COLO668 (cell line): Measurements from ENCODE around the gene RPS19.
"Not testable (repeated sequence)": the region's sequence is repeated elsewhere in the genome, so short reads cannot be mapped to it uniquely, and the experiment has no call there.

Experiments
- DNase-seq: peaks from one replicate; lab custom pipeline; 2025; ENCODE audit not compliant: unreplicated experiment; lab: John Stamatoyannopoulos, UW

RPS19 gene

DNA sequence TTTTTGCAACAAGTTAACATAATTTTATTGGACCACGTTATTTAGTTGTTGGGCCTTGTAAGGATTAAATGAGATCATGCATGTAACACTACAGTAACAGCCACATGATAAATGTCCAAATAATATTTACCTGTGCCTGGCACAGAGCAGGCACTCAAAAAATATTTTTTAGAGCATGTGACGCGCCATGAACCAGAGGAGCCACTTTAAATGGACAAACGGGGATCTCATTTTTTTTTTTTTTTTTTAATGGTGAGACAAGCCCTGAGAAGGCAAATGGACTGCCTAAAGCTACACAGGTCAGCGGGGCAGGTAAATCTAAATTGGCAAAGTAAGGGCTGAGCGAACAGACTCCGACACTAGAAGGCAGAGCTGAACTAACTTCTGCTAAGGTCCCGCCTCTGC lies 840 bp upstream of the RPS19 start:
- no peak for DNase-seq

DNA sequence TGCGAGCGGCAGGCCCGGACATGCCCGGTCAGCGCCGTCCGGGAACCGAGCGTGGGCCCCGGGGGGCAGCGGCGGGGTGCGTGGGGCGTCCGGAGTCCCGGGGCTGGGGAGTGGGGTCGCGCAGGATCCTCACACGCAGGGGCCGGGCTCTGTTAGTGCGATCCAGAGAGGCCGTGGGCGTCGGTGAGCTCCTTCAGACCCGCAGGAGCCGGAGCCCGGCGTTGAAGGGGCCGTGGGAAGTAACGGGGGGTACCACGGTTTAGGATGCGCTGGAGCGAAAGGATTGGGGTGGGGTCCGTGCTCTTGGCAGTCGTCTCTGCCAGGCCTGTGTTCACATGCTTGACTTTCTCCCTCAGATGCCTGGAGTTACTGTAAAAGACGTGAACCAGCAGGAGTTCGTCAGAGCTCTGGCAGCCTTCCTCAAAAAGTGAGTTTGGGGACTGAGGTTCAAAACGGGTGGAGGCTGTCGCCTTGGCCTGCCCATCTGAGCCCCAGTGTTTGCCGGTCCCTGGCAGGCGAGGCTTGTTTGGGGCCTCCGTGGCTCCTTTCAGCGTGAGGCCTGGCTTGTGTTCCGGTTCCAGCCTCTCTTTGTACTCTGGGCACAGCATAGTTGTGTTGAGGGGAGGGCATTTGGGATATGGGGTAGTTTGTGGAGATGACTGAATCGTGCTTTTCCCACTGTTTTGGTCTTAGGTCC lies 512 bp downstream of the RPS19 start:
- DNase-seq: peak; percentile 12

DNA sequence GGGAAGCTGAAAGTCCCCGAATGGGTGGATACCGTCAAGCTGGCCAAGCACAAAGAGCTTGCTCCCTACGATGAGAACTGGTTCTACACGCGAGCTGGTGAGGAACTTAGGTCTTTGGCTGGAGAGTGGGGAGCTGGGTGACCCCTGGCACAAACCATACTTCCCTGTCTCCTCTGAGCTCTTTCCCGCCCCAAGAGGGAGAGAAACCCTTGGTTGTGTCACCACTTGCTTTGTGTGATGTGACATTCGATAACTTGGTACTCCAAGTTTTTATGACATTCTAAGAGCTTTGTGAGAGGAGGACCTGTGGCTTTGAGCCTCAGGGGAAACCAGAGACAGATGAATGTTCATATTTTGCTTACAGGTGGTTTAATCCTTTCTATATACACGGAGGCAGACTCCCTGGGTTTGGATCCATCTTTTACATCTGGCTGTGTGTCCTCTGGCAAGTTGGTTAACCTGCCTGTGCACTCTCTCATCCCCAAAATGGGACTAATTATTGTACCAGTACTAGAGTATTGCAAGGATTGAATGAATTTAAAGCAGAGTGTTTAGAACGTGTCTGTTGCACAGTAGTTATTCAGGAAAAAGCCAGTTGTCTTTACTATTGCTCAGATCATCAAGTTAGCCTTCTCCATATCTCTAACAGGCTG lies 1.2 kb downstream of the RPS19 start:
- DNase-seq: no peak

DNA sequence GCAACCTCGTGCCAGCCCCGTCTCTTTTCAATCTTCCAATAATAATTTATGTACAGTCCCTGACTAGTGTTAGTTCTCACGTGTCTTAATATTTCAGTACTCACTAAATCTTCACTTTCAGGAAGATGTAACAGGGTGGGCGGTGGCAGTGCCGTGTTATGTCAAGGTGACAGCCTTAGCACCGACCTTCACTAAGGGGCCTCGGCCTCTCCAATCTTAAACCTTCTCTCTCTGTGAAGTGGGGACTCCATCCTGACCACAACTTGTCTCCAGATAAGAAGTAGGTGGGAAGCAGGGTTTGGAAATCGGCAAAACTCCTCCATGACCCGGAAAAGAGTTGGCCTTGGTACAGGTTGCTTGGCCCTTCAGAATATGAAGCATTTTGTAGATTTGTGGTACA lies 1.8 kb downstream of the RPS19 start:
- no peak for DNase-seq

DNA sequence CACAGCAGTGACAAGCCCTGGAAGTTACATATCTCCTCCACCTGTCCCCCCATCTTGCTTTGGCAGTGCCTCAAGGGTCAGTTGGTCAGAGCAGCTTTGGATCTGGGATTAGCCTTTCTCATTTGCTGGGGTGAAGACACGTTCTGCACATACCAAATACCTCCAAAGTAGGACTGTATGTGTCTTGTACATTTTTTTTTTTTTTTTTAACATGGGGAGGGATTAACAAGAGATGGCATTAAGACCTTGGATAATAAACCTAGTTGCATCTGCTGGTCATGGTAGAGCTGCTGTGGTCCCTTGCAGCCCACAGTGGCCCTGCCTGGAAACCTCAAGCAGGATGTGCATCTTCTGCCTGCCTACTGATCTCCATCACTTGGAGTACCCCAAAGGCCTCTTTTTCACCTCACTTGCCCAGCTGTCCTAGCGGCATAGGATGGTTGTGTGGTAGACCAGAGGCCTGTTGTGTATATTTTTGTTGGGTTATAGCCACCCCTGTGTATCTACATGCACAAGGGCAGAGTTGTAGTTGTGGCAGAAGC lies 2.5 kb downstream of the RPS19 start:
- no peak for DNase-seq

DNA sequence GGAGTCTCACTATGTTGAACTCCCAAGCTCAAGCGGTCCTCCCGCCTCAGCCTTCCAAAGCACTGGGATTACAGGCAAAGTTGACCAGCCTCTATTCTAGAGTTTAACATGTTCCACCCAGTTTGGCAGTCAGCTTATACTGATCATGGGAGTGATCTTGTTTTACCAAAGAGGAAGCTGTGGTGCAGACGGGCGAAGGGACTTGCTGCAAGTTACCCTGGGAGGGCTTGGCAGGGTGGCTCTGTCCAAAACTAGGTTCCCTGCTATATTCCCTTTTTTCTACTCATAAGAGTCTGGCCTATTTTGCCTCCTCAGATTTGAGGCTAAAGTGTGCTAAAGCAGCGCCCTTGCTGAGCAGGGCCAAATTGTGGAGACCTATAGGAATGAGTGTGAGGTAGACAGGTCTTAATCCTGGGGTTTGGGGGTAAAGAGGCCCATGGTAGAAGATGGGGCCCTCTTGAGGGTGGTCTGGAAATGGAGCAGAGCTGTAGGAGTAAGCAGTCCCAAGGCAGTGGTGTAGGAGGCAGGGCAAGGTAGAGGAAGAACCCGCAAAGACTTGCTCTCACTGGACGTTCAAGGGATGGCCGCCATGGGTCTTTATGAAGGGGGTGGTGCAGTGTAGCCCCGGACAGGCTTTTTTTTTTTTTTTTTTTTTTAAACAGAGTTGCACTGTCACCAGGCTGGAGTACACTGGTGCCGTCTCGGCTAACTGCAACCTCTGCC lies 3.3 kb downstream of the RPS19 start:
- no peak for DNase-seq

DNA sequence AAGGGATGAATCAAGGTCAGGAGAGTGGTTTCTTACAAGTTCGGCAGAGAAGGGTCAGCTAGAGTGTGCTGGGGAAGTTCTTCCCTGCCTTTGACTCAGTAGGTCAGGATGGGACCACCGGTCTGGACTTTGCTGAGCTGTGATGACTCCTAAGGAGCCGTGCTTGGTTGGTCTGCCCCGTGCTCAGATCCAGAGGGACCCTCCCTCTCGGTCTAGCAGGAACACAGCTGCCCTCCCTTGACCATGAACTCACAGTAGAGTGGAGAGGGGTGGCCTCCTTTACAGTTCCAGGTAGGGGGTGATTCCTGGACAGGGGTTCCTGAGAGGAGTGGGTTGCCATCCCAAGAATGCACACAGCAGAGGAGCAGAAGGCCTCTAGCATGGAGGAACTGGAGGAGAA lies 4.3 kb downstream of the RPS19 start:
- no peak for DNase-seq

DNA sequence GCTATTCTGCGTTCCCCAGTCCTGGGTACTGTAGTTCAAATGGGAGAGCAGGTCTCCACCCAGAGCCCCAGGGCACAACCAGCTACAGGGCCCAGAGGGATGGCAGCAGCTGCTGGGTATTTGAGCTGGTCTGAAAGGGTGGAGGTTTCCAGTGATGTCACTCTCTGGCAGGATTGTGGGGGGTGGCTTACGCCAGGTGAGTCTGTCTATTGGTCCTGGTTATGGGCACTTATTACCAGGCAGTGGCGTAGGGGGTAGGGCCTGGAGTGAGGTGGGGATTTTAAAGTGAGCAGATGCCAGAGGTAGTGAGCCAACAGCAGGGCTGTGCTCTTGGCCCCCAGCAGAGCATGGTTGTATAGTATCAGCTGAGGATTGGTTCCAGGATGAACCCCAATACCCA lies 6.2 kb downstream of the RPS19 start:
- peak; percentile 38 for DNase-seq

DNA sequence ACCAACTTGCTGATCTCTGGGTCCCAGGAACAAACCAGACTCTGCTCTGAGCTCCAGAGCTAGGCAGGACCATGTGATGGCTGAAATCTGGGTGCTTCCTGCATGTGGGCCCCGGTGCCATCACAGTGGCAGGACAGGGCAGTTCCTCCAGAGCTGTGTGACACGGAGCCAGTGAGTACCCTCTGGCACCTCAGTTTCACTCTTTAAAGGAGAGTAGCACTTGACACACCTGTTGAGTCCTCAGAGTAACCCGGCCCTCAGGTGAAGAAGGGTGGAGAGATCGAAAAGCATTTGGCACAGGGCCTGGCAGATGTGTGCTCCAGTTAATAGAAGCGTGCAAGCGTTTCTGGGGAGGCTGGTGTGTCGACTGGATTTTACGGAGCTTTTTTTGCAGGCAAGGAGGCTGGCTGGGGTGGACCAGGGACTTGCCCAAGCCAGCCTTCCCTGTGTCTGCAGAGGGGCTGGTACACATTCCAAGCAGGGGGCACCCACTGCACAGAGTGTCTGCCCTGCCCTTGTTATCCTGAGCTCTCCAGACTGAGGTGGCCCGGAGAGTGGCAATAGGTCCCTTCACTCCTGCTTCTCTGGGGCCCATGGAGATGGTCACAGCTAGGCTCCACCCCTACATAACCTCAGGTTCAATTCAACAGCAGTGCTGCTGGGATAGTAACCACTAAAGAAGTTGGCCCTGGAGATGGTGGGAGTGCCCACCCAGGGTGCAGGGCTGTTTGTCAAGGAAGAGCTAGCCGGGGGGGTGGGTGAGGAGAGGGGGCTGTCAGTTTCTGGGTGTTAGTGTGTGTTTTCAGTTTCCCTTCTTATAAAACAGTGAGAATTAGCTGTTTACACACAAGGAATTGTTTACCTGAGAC lies 8.3 kb downstream of the RPS19 start:
- no peak for DNase-seq

DNA sequence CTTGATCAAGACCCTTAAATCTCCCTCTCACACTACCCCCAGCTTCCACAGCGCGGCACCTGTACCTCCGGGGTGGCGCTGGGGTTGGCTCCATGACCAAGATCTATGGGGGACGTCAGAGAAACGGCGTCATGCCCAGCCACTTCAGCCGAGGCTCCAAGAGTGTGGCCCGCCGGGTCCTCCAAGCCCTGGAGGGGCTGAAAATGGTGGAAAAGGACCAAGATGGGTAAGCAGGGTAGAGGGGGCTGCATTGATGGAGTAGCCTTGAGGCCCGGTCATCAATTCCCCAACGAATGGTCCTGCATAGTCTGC lies 8.9 kb downstream of the RPS19 start:
- DNase-seq: no peak

DNA sequence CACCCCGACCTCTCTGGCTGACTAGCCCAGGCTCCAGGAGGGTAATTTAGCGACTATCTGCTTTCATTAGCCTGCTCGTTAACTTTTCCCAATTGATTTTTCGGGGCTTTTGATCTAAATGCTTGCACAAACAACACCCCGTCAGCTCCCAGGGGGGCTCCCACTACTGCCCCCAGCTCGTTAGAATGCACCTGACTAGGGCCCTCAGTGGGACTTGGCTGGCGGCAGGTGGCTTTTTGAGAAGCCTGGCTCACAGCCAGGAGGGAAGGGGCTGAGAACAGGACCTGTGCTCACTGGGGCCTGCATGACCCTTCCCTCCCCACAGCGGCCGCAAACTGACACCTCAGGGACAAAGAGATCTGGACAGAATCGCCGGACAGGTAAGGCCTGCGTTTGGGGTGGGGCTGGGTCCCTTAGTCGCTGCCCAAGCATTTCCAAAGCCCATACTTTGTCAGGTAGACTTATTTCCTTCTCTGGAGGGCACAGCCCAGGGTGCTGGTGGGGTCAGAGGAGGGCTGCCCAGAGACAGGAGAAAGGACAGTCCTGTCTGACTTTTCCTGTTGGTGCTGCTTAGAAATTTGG lies 9.4 kb downstream of the RPS19 start:
- peak; percentile 9 for DNase-seq

DNA sequence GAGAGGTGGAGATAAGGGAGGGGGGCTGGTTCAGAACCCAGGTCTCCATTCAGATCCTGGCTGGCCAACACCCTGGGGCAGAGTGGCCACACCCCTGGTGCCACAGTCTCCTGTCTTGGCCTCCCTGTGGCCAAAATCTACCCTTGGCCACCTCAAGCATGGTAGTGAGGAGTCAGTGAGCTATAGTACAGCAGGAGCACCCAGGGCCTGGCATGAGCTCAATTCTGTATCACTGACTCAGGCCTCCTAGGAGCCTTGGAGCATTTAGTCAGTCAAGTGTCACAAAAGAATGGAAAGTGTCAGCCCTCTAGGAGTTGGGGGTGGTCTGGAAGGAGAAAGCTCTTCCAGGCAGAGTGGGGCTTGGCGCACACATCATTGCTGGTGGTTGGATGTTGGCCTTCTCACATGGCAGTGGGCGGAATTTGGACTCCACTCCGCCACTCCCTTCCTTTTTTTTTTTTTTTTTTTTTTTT lies 10.4 kb downstream of the RPS19 start:
- DNase-seq: no peak

DNA sequence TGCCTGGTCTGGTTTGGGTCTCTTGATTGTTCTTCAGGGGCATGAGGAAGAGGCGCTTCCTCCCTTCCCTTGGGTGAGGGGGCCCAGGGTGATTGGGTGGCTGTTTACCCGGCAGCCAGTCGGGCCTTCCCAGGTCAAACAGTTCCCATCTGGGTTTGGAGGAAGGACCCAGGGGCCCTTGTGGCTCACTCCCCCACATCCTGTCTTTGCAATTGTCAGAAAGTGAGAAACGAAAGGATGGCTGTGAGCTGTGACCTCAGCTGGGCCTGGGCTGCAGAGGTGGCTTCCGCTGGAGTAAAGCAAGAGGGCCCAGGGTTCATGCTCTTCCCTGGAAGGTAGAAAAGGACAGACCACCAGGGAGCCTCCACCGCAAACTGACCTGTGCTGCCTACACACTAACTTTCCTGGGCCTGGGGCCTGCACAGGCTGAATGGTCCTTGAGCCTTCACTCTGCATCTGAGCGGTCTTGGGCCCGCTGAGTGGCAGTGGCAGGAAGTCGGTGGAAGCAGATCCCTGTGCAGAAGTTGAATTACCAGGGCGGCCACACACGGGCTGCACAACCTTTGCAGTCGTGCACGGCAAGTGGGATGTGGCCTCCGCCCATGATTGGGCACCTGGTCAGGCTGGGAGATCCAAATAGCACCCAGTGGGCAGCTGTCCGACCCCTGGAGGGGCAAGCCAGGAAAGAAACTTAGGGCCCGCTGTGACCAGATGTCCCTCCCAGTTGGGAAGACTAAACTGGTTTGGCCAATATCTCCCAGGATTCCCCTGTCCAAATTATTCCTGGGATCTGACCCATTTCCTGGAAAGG lies 11.7 kb downstream of the RPS19 start:
- no peak for DNase-seq

DNA sequence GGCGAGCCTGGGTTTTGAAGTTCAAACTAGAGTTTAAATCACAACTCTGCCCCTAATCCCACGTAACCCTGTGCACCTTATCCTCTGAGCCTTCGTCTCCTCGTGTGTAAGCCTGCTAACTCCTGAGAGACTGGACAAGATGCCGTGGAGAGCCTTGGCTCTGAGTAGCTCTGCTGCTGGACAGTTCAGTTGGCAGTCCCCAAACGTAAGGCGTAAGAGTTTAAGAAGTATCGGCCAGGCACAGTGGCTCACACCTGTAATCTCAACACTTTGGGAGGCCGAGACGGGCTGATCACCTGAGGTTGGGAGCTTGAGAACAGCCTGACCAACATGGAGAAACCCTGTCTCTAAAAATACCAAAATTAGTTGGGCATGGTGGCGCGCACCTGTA lies 12.3 kb downstream of the RPS19 start:
- DNase-seq: no peak

DNA sequence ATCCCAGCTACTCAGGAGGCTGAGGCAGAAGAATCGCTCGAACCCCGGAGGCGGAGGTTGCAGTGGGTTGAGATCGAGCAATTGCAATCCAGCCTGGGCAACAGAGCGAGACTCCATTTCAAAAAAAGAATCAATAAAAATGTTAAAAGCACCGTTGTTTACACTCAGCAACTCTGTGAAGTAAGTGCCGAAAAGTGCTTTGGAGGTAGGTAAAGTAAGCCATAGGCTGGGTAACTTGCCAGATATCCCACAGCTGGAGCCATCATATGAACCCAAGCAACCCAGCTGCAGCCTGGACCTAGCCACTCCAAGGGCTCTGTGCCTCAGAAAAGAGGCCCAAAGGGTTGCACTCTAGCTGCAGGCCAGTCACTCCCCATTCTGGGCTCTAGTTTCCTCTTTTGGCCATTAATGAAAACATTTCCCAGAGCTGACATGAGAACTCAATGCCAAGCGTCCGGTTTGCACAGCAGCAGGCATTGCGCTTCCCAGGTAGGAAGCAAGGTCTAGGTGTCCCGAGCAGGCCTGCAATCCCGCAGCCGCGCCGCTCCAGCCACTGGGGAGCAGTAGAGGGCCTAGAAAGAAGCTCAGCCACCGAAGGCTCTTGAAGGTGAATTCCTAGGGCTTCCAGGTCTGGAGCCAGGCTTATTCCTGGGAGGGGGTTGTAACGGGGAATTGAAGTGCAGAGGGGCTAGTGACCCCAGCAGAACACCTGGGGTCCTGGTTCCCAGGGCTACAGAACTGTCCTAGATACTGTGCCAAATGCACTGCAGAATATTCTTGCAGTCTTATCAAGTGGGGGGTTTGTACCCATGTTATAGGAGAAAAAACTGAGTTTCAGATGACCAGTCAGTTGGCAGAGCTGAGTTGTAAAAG lies 13.0 kb downstream of the RPS19 start:
- peak; percentile 75 for DNase-seq

DNA sequence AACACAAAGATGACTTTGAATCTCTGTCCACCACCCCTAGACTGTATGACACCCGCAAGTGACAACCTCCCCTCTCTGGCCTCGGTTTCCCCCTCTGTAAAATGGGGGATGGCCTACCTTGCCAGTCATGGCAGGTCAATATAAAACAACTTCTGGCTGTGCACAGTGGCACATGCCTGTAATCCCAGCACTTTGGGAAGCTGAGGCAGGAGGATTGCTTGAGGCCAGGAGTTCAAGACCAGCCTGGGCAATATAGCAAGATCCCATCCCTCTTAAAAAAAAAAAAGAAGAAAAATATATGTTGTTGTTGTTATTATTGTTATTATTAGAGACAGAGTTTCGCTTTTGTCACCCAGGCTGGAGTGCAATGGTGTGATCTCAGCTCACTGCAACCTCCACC lies 15.9 kb downstream of the RPS19 start:
- DNase-seq: not testable (repeated sequence)

DNA sequence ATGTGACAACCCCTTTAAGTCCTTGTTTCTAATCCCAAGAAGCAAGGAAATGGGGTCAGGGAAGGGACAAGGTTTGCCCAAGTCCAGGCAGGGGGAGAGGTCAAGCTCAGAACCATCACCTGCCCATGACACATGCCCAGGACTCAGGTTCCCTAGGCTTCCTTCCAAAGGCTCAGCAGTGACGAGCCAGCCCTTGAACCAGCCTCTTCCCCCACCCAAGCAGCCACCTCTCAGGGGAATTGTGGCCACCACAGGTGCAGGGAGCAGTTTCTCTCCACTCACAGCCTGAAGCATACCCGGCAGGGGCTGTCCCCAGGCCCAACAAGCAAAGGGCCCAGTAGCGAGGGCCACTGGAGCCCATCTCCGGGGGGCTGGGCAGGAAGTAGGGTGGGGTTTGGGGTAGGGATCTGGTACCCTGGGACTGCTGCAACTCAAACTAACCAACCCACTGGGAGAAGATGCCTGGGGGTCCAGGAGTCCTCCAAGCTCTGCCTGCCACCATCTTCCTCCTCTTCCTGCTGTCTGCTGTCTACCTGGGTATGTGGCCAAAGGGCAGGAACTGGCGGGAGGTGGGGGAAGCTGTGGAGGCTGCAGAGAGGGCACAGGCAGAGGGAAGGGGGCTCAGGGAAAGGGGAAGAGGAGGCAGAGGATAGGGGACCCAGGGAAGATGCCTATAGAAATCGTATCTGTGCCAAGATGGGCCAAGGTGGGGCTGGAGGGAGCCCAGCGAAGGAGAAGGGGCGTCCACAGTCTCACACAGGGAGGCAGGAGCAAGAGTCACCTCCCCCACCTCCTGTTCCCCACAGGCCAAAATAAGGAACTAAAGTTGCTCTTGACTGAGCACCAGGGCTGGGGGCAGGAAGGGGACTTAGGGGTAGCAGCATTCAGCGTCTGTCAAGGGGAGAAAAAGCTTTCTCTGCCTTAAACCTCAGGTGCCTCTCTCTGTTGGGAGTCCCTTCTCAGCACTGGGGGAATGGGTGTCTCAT lies 17.1 kb downstream of the RPS19 start, which contains the start of gene CD79A:
TSS of gene CD79A (plus strand) at position 433 of the 986 bp plus-strand sequence. CDS start at position 459, 26 bp downstream.
- no peak for DNase-seq
